BLaER1 (cell line): Measurements from ENCODE around the gene TMEM80.
A peak's percentile ranks its signal among the peaks of the same experiment; 100 is the strongest.

Experiments used
- H3K27ac ChIP-seq: shearing (Covaris generic); formaldehyde crosslinking; 2 replicates; pipeline ENCODE4 v1.8.1; 2022
- H3K27me3 ChIP-seq: shearing (Covaris generic); formaldehyde crosslinking; 2 replicates; pipeline ENCODE4 v1.8.1; 2022
- H3K36me3 ChIP-seq: shearing (Covaris generic); formaldehyde crosslinking; 2 replicates; pipeline ENCODE4 v1.8.1; 2022
- H3K4me1 ChIP-seq: shearing (Covaris generic); formaldehyde crosslinking; 2 replicates; pipeline ENCODE4 v1.8.1; 2022
- H3K4me2 ChIP-seq: shearing (Covaris generic); formaldehyde crosslinking; 2 replicates; pipeline ENCODE4 v1.8.1; 2022
- H3K4me3 ChIP-seq: shearing (Covaris generic); formaldehyde crosslinking; 2 replicates; pipeline ENCODE4 v1.8.1; 2022
- H3K9ac ChIP-seq: shearing (Covaris generic); formaldehyde crosslinking; 2 replicates; pipeline ENCODE4 v1.8.1; 2022
- H3K9me3 ChIP-seq: shearing (Covaris generic); formaldehyde crosslinking; 2 replicates; pipeline ENCODE4 v1.8.1; 2022
- H4K20me1 ChIP-seq: shearing (Covaris generic); formaldehyde crosslinking; 2 replicates; pipeline ENCODE4 v1.8.1; 2022
- Cebpa-rat ChIP-seq: shearing (Covaris generic); IDR thresholded peaks from 2 replicates; pipeline ENCODE4 v1.8.1; 2022

TMEM80 gene

DNA sequence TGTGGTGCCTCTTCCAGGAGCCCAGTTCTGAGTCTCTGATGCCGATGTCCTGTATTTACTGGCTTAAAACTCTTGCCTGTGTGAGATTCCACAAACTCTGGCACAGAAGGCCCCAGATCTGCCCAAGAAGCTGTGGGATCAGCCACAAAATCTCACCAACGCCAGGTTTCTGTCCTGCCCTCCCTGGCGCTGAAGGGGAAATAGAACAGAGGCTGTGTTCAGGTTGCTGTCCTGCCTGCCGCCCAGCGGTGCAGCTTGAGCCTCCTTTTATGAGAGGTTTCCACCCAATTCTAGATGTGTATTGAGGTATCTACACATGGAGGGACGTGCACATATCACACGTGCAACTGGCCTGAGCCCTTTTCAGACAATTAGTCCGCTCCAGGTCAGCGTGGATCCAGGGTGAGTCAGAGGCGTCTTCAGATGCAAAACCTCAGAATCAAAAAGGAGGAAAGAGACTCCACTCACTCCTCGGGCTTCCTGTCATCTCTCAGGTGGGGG lies 2.2 kb downstream of the TMEM80 start:
- TF ChIP-seq Cebpa-rat: no peak
- H3K4me1 ChIP-seq: peaks cover 74% of the 10 kb centered on the region
- H3K9ac ChIP-seq: peak overlapping the region; percentile 44; the same call in 1 of the 2 replicates
- peaks cover 8% of the 10 kb centered on the region; the same call in 1 of the 2 replicates for H3K9me3 ChIP-seq
- H3K27me3 ChIP-seq: no peaks in the 10 kb centered on the region
- H3K4me3 ChIP-seq: no peak overlapping the region
- H3K4me2 ChIP-seq: peak overlapping the region; percentile 77
- peaks cover 51% of the 10 kb centered on the region for H4K20me1 ChIP-seq
- H3K27ac ChIP-seq: peak overlapping the region; percentile 31; the same call in 1 of the 2 replicates
- peaks cover 14% of the 10 kb centered on the region for H3K36me3 ChIP-seq

DNA sequence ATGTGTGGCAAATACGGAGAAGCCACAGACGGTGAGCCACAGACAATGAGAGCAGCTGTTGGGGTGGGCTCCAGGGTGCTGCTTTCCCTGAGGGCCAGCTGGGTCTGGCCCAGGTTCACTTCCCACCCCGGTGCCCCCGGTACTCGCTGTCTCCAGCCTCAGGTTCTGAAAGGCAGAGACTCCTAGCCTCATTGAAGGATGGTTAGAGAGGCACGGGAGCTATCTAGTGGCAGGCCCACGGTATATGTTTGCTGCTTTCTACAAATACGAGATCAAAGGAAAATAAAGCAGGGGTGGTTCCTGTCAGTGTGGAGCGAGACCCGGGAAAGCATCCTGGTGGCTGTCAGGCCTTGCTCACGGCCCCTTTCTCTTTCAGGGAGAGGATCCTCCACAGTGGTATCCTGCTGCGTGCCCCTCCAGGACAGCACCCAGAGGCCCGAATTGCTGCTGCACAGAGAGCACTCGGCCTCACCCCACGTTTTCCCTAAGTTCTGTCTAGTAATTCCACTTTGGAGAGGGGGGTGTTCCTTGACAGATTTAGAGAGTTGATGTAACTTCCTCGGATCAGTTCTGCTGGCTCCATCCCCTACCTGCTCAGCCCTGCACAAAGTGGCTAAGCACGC lies 3.0 kb downstream of the TMEM80 start:
- H3K9ac ChIP-seq: peak overlapping the region; percentile 44; the same call in 1 of the 2 replicates
- H3K4me2 ChIP-seq: peak overlapping the region; percentile 77
- no peaks in the 10 kb centered on the region for H3K27me3 ChIP-seq
- H3K9me3 ChIP-seq: peaks cover 8% of the 10 kb centered on the region; the same call in 1 of the 2 replicates
- peaks cover 18% of the 10 kb centered on the region for H3K36me3 ChIP-seq
- peaks cover 43% of the 10 kb centered on the region for H4K20me1 ChIP-seq
- no peak overlapping the region for H3K4me3 ChIP-seq
- peak overlapping the region; percentile 31; the same call in 1 of the 2 replicates for H3K27ac ChIP-seq
- H3K4me1 ChIP-seq: peaks cover 66% of the 10 kb centered on the region
- no peak for TF ChIP-seq Cebpa-rat

DNA sequence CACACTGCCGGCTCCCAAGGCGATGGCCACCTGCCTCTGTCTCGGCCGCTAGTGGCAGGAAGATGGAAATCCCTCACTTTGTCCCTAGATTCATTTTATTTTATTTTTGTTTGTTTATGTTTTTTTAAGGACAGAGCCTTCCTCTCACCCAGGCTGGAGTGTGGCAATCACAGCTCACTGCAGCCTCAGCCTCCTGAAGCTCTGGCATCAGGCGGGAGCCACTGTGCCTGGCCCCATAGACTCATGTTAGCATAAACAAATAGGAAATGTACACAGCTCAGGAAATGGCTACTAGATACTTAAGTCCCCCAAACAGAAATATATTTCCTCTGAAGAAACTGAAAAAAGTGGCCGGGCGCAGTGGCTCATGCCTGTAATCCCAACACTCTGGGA lies 3.5 kb downstream of the TMEM80 start:
- no peak overlapping the region for H3K4me3 ChIP-seq
- H3K4me2 ChIP-seq: peak overlapping the region; percentile 77
- peaks cover 61% of the 10 kb centered on the region for H3K4me1 ChIP-seq
- no peak overlapping the region for H3K9ac ChIP-seq
- H4K20me1 ChIP-seq: peaks cover 43% of the 10 kb centered on the region
- peaks cover 19% of the 10 kb centered on the region for H3K36me3 ChIP-seq
- no peak overlapping the region for H3K27ac ChIP-seq
- H3K27me3 ChIP-seq: no peaks in the 10 kb centered on the region
- peaks cover 8% of the 10 kb centered on the region; the same call in 1 of the 2 replicates for H3K9me3 ChIP-seq
- no peak for TF ChIP-seq Cebpa-rat

DNA sequence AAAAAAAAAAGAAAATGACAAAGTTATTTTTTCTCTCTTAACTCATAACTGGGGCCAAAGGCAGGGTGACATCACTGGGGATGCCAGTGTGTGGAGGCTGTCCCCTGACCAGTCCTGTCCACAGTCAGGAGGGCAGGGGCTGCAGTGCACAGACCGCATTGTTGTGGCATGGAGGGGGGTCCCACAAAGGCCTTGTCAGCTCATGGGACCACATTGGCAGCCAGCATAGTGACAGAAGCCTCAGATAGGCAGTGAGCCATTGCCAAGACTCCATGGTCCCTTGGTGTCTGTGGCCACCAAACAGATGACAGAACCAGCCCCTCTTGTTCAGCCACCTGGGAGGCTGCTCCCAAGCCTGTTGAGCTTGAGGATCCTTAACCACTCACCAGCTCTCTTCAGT lies 4.1 kb downstream of the TMEM80 start:
- Histone ChIP-seq H4K20me1 (peaks cover 50% of the 10 kb centered on the region), H3K9me3 (peaks cover 8% of the 10 kb centered on the region; the same call in 1 of the 2 replicates), H3K9ac (peak overlapping the region; percentile 18; the same call in 1 of the 2 replicates), H3K4me2 (peak overlapping the region; percentile 77), H3K27me3 (peaks cover 4% of the 10 kb centered on the region), H3K4me3 (no peak overlapping the region), H3K4me1 (peaks cover 59% of the 10 kb centered on the region), H3K27ac (no peak overlapping the region), H3K36me3 (peaks cover 26% of the 10 kb centered on the region)
- TF ChIP-seq Cebpa-rat: no peak

DNA sequence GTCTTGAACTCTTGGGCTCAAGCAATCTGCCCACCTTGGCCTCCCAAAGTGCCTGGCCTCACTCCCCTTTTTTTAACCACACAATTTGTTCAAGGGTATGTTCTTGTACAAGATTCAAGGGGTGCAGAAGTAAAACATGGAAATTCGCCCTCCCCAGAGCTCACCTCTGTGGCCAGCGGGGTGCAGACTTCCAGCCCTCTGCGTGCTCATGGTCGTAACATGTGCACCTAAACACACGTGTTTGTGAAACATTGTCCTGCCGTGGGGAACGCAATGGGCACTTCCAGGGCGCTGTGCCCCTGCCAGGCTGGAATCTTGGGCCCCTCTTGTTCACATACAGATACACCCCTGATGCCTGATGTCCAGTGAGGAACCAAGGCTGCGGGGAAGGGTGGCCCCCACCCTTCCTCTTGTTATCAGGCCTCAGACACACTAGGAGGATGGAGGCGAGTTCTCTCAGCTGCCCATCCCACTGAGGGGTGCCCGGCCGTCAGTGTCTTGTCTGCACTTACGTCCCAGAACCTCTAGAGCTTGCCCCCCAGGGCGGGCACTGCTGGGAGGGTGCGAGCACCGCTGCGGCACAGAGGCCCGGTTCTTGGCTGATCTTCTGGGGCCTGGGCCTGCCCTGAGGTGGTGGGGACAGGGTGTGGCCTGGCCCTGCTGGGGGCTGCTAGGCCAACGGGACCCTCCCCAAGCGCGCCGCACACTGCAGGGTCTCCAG lies 6.3 kb downstream of the TMEM80 start:
- Histone ChIP-seq H3K27me3 (peaks cover 25% of the 10 kb centered on the region), H3K4me3 (no peak overlapping the region), H3K27ac (no peak overlapping the region), H3K9ac (no peak overlapping the region), H3K9me3 (peaks cover 8% of the 10 kb centered on the region; the same call in 1 of the 2 replicates), H3K4me1 (peaks cover 61% of the 10 kb centered on the region), H4K20me1 (peaks cover 69% of the 10 kb centered on the region), H3K4me2 (peak overlapping the region; percentile 77), H3K36me3 (peaks cover 35% of the 10 kb centered on the region)
- no peak for TF ChIP-seq Cebpa-rat

DNA sequence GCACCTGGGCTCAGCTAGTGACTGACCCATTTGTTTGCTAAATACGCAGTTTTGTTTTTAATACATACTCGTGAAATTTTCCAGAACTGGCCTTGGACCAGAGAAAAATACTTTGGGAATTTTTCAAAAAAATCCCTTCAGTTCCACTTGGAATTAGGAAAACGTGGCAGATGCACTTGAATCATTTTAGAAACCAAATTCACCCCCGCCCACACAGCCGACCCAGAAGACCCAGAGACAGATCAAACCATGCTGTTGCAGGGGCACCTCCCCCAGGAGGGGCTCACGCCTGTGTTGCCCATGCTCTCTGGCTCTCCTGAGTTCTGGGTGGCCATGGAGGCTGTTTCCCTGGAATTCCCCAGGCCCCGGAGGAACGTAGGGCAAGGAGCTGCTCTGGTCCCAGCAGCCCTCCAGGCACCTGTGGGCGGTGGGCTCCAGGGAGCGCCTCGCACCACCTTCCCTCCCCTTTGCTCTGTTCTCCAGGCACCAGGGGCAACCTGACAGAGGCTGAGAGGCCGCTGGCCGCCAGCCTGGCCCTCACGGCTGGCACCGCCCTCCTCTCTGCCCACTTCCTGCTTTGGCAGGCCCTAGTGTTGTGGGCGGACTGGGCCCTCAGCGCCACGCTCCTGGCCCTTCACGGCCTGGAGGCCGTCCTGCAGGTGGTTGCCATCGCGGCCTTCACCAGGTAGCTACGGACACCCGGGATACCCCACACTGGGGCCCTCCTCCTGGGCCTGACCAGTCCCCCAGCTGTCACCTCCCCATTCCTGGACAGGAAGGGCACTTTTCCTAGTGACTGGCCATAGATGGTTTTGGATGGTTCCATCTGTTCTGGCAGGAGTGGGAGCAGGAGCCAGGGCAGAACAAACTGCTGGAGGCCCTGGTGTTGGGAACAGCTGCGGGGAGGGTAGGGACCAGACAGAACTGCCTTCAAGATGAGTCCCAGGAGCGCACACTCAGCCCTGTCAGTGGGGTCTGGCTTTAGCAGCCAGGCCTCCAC lies 7.1 kb downstream of the TMEM80 start:
- H3K27me3 ChIP-seq: peaks cover 34% of the 10 kb centered on the region
- H3K9ac ChIP-seq: no peak overlapping the region
- H3K4me1 ChIP-seq: peaks cover 58% of the 10 kb centered on the region
- TF ChIP-seq Cebpa-rat: no peak
- peaks cover 35% of the 10 kb centered on the region for H3K36me3 ChIP-seq
- H3K9me3 ChIP-seq: peaks cover 8% of the 10 kb centered on the region; the same call in 1 of the 2 replicates
- H4K20me1 ChIP-seq: peaks cover 70% of the 10 kb centered on the region
- H3K4me3 ChIP-seq: no peak overlapping the region
- H3K27ac ChIP-seq: no peak overlapping the region
- H3K4me2 ChIP-seq: no peak overlapping the region

DNA sequence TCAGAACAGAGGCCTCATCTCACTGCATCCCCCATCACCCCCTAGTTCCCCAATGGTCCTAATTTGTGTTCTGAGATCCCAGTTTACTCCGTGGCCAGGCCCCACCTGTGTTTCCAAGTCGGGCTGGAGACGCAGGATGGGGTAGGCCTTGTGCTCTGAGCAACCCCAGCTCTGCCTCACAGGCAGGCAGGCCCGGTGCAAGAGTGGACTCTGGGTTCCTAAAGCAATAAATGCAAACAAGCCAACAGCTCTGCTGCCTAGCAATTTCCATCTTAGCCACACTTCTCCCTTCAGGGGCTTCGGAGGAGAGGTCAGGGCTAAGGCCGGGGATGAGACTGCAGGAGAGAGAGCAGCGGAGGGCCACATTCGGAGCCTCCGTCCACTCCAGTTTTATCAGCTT lies 7.9 kb downstream of the TMEM80 start:
- no peak overlapping the region for H3K9ac ChIP-seq

DNA sequence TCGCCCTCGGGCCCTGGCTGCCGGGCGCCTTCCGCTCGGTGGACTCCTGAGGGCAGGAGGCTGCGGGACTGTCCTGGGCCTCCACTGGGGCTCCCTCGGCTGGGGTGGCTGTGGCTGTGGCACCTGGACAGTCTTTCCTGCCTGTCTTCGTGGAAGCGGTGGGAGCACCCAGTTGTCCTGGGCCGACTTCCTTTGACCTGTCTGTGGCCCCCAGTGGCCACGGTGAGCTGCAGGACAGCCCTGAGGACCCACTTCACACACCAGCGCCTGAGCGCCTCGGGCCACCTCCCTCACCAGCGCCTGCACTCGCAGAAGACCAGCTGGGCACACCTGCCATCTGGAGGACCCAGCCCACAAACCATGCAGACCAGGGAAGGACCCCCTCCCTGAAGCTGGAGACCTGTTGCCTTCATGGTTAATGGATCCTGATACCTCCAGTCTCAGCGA lies 8.6 kb downstream of the TMEM80 start:
- Histone ChIP-seq H3K9me3 (peaks cover 8% of the 10 kb centered on the region; the same call in 1 of the 2 replicates), H4K20me1 (peaks cover 55% of the 10 kb centered on the region), H3K27ac (no peak overlapping the region), H3K27me3 (peaks cover 46% of the 10 kb centered on the region), H3K9ac (no peak overlapping the region), H3K4me1 (peaks cover 52% of the 10 kb centered on the region), H3K4me2 (no peak overlapping the region), H3K36me3 (peaks cover 35% of the 10 kb centered on the region), H3K4me3 (no peak overlapping the region)
- TF ChIP-seq Cebpa-rat: no peak

More for the DNA sequence above, 7.9 kb downstream of the TMEM80 start:
- TF ChIP-seq Cebpa-rat: no peak
- no peak overlapping the region for H3K4me3 ChIP-seq
- H3K4me1 ChIP-seq: peaks cover 57% of the 10 kb centered on the region
- no peak overlapping the region for H3K27ac ChIP-seq
- H3K4me2 ChIP-seq: no peak overlapping the region
- H3K9me3 ChIP-seq: peaks cover 8% of the 10 kb centered on the region; the same call in 1 of the 2 replicates
- peaks cover 35% of the 10 kb centered on the region for H3K36me3 ChIP-seq
- H3K27me3 ChIP-seq: peaks cover 41% of the 10 kb centered on the region
- H4K20me1 ChIP-seq: peaks cover 62% of the 10 kb centered on the region
